ENCODE data around the gene KNL1. TPM values are rescaled to one million over a fixed set of nuclear protein-coding genes. Genes with fewer than 3 reads are reported as not detected.

KNL1 gene
- total and polyA plus RNA-seq, 2 of the 8 experiments (the other 6 are each of a cell fraction or from before 2014, with no cell fraction given): 4.4 to 22.5 TPM

DNA sequence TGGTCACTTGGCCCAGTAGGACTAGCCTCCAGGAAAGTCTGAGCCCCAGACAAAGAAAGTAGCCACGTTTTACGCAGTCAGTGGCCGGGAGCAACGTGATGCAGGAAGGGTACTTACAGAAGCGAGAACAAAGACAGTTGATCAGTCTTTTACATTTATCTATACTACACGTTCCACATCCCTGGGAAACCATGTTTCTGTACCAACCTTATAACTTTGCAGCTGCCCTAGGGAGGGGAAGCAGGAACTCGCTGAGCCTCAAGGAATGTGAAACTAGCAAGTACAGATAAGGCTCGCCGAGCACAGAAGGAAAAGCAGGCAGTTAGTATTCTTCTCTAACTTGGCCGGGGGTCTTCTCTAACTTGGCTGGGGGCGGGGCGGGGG is 3.4 kb upstream of the KNL1 start (continued):
- TF ChIP-seq, protein P1, sequence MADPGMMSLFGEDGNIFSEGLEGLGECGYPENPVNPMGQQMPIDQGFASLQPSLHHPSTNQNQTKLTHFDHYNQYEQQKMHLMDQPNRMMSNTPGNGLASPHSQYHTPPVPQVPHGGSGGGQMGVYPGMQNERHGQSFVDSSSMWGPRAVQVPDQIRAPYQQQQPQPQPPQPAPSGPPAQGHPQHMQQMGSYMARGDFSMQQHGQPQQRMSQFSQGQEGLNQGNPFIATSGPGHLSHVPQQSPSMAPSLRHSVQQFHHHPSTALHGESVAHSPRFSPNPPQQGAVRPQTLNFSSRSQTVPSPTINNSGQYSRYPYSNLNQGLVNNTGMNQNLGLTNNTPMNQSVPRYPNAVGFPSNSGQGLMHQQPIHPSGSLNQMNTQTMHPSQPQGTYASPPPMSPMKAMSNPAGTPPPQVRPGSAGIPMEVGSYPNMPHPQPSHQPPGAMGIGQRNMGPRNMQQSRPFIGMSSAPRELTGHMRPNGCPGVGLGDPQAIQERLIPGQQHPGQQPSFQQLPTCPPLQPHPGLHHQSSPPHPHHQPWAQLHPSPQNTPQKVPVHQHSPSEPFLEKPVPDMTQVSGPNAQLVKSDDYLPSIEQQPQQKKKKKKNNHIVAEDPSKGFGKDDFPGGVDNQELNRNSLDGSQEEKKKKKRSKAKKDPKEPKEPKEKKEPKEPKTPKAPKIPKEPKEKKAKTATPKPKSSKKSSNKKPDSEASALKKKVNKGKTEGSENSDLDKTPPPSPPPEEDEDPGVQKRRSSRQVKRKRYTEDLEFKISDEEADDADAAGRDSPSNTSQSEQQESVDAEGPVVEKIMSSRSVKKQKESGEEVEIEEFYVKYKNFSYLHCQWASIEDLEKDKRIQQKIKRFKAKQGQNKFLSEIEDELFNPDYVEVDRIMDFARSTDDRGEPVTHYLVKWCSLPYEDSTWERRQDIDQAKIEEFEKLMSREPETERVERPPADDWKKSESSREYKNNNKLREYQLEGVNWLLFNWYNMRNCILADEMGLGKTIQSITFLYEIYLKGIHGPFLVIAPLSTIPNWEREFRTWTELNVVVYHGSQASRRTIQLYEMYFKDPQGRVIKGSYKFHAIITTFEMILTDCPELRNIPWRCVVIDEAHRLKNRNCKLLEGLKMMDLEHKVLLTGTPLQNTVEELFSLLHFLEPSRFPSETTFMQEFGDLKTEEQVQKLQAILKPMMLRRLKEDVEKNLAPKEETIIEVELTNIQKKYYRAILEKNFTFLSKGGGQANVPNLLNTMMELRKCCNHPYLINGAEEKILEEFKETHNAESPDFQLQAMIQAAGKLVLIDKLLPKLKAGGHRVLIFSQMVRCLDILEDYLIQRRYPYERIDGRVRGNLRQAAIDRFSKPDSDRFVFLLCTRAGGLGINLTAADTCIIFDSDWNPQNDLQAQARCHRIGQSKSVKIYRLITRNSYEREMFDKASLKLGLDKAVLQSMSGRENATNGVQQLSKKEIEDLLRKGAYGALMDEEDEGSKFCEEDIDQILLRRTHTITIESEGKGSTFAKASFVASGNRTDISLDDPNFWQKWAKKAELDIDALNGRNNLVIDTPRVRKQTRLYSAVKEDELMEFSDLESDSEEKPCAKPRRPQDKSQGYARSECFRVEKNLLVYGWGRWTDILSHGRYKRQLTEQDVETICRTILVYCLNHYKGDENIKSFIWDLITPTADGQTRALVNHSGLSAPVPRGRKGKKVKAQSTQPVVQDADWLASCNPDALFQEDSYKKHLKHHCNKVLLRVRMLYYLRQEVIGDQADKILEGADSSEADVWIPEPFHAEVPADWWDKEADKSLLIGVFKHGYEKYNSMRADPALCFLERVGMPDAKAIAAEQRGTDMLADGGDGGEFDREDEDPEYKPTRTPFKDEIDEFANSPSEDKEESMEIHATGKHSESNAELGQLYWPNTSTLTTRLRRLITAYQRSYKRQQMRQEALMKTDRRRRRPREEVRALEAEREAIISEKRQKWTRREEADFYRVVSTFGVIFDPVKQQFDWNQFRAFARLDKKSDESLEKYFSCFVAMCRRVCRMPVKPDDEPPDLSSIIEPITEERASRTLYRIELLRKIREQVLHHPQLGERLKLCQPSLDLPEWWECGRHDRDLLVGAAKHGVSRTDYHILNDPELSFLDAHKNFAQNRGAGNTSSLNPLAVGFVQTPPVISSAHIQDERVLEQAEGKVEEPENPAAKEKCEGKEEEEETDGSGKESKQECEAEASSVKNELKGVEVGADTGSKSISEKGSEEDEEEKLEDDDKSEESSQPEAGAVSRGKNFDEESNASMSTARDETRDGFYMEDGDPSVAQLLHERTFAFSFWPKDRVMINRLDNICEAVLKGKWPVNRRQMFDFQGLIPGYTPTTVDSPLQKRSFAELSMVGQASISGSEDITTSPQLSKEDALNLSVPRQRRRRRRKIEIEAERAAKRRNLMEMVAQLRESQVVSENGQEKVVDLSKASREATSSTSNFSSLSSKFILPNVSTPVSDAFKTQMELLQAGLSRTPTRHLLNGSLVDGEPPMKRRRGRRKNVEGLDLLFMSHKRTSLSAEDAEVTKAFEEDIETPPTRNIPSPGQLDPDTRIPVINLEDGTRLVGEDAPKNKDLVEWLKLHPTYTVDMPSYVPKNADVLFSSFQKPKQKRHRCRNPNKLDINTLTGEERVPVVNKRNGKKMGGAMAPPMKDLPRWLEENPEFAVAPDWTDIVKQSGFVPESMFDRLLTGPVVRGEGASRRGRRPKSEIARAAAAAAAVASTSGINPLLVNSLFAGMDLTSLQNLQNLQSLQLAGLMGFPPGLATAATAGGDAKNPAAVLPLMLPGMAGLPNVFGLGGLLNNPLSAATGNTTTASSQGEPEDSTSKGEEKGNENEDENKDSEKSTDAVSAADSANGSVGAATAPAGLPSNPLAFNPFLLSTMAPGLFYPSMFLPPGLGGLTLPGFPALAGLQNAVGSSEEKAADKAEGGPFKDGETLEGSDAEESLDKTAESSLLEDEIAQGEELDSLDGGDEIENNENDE (IDR thresholded peaks at IDR 0.05; ENCODE audit: insufficient replicate concordance, low read length): no peak
- no peak for TF ChIP-seq KDM5A (IDR thresholded peaks at IDR 0.05; ENCODE audit: low read length)
- no peak for TF ChIP-seq SIRT6 (IDR thresholded peaks at IDR 0.05; ENCODE audit: low read length)
- TF ChIP-seq CBX8 (IDR thresholded peaks at IDR 0.05; ENCODE audit: borderline replicate concordance, low read depth, low read length): no peak
- TF ChIP-seq, protein P2, sequence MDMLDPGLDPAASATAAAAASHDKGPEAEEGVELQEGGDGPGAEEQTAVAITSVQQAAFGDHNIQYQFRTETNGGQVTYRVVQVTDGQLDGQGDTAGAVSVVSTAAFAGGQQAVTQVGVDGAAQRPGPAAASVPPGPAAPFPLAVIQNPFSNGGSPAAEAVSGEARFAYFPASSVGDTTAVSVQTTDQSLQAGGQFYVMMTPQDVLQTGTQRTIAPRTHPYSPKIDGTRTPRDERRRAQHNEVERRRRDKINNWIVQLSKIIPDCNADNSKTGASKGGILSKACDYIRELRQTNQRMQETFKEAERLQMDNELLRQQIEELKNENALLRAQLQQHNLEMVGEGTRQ (IDR thresholded peaks at IDR 0.05; ENCODE audit: low read length): no peak
- no peak for TF ChIP-seq EGR1 (IDR thresholded peaks at IDR 0.05; ENCODE audit: borderline replicate concordance, low read depth, low read length)
- TF ChIP-seq SIX5 (IDR thresholded peaks at IDR 0.05; ENCODE audit: low read depth, low read length): no peak
- no peak for TF ChIP-seq KDM4A (IDR thresholded peaks at IDR 0.05; ENCODE audit: low read depth, low read length, severe bottlenecking)
- TF ChIP-seq, protein P3, sequence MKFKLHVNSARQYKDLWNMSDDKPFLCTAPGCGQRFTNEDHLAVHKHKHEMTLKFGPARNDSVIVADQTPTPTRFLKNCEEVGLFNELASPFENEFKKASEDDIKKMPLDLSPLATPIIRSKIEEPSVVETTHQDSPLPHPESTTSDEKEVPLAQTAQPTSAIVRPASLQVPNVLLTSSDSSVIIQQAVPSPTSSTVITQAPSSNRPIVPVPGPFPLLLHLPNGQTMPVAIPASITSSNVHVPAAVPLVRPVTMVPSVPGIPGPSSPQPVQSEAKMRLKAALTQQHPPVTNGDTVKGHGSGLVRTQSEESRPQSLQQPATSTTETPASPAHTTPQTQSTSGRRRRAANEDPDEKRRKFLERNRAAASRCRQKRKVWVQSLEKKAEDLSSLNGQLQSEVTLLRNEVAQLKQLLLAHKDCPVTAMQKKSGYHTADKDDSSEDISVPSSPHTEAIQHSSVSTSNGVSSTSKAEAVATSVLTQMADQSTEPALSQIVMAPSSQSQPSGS (IDR thresholded peaks at IDR 0.05; ENCODE audit: low read length): no peak

Data from H1 (cell line).